ENCODE measurements around the gene PIGB.
A peak's percentile ranks its signal among the peaks of the same experiment; 100 is the strongest.

GRCh38 chr15:55319537-55320237 lies 665 bp downstream of the PIGB start:
- TF ChIP-seq POLR2A (IDR thresholded peaks at IDR 0.05; ENCODE audit: low read depth, low read length) (no peak), MXI1 (IDR thresholded peaks at IDR 0.05; ENCODE audit: borderline replicate concordance, low read depth, low read length) (no peak), CTCF (conservative IDR thresholded peaks at IDR 0.05; ENCODE audit: low read depth, low read length) (no peak), RFX5 (IDR thresholded peaks at IDR 0.05; ENCODE audit: low read depth, low read length) (no peak), ELK1 (IDR thresholded peaks at IDR 0.05; ENCODE audit: borderline replicate concordance, low read depth, low read length) (no peak), CEBPB (IDR thresholded peaks at IDR 0.05; ENCODE audit: low read depth, low read length) (no peak), MAFK (IDR thresholded peaks at IDR 0.05; ENCODE audit: low read depth, low read length) (no peak), RCOR1 (IDR thresholded peaks at IDR 0.05; ENCODE audit: insufficient replicate concordance, low read length) (peak; percentile 51), USF2 (IDR thresholded peaks at IDR 0.05; ENCODE audit: low read depth, low read length) (no peak), BHLHE40 (IDR thresholded peaks at IDR 0.05; ENCODE audit: low read depth, low read length) (no peak), RAD21 (IDR thresholded peaks at IDR 0.05; ENCODE audit: low read length) (no peak), FOS (IDR thresholded peaks at IDR 0.05; ENCODE audit: low read depth, low read length) (no peak), NFE2L2 (IDR thresholded peaks at IDR 0.05; ENCODE audit: low read depth, low read length) (no peak)

All from IMR-90 (cell line).